HG03457 (cell line): ENCODE measurements around the gene INPP5K.
"Not testable (repeated sequence)": the region's sequence is repeated elsewhere in the genome, so short reads cannot be mapped to it uniquely, and the experiment has no call there.

Experiments
- ATAC-seq: cut with Tn5 transposase; IDR thresholded peaks from one replicate; pipeline ENCODE4 v1.9.1; 2021; ENCODE audit warnings: moderate number of reproducible peaks; ENCODE audit not compliant: unreplicated experiment

INPP5K gene

DNA sequence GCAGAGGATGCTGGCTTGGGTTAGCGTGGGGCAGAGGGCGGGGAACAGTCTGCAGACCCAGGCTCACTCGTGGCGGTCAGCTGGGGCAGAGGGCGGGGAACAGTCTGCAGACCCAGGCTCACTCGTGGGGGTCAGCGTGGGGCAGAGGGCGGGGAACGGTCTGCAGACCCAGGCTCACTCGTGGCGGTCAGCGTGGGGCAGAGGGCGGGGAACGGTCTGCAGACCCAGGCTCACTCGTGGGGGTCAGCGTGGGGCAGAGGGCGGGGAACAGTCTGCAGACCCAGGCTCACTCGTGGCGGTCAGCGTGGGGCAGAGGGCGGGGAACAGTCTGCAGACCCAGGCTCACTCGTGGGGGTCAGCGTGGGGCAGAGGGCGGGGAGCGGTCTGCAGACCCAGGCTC is 7.7 kb downstream of the INPP5K start:
- ATAC-seq = not testable (repeated sequence)

DNA sequence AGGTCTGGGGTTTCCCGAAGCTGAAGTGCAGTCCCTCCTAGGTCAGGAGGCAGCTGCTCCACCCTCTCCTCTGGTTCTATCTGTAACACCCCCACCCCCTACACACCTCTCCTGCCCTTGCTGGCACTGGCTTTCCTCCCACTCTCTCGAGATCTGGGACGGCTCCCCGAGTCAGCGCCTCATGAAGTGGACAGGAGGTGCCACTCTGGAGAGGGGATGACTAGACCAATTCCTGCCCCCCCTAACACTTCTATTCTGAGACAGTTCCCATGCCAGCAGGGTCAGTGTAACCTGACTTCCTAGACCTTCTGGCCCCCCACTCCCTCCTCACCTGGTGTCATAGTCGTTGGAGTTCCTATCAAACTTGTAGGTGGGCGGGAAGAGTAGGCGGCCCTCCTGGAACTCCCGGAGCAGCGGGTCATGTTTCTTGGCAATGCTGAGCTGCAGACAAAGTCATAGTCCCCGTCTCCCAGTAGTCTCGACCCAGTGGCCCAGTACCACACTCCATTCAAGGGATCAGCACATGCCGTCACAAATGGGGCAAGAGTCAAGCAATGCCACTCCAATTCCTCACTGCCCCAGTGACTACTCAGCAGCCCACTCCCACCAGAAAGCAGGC is 9.7 kb downstream of the INPP5K start:
- no peak for ATAC-seq

DNA sequence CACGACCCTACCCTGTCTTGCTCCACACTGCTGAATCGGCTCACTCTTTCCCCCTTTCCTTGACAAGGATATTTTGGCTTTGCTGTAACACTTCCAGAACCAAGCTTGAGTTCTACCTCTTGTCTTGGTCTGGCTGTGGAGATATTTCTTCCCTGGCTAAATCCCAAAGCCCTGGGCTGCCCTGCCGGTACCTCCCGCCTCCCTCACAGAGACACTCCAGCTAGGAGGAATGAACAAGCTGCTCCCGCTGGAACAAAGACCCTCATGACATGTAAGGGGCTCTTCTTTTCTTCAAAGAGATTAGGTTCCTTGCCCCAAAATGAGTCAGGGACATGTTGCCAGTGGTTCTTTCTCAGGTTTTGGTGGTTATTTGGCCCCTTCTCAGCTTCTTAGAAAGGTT is 10.8 kb downstream of the INPP5K start:
- ATAC-seq = no peak

DNA sequence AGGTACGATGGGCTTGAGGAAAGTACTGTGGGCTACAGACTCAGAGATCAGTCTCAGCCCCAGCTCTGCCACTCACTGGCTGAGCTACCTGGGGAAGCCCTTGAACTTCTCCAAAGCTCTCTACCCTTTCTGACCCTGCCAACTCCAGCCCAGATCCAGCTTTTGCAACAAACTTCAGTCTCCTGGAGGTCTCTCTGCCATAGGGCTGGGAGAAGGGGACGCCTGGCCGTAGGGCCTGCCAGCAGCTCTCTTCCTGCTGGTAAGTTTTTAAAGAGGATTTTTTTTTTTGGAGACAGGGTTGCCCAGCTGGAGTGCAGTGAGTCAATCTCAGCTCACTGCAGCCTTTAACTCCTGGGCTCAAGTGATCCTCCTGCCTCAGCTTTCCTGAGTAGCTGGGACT is 11.5 kb downstream of the INPP5K start:
- no peak for ATAC-seq

DNA sequence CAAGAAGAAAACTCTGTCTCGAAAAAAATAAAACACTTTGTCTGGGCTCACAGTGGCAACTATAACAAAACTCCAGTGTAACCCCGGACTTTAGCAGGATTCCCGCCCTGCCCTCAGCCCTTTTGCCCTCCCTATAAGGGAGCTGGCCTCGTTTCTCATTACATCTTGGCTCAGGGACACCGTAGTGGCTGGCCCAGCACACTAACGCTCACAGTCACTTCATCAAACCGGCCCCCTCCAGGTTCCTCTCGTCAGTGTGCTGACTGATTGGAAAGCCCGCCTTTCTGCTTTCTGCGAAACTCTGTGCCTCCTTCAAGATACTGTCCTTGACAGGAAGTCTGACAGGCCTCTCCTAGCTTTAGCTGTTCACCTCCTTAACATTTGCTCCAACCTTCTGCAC is 12.7 kb downstream of the INPP5K start:
- ATAC-seq = no peak

DNA sequence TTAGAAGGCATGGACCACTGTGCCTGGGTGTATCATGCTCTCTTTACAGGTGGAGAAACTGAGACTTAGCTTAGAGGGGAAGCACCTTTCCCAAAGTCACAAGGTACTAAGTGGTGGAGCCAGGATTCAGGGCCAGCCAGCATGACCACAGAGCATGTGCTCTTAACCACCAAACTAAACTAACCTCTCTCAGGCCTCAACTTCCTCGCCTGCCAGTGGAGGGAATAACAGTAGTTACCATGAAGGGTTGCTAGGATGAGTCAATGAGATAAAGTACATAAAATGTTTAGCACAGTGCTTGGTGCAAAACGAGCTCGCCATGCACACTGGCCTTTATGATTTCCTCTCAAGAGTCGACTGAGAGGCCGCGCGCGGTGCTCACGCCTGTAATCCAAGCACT is 17.5 kb downstream of the INPP5K start:
- no peak for ATAC-seq

DNA sequence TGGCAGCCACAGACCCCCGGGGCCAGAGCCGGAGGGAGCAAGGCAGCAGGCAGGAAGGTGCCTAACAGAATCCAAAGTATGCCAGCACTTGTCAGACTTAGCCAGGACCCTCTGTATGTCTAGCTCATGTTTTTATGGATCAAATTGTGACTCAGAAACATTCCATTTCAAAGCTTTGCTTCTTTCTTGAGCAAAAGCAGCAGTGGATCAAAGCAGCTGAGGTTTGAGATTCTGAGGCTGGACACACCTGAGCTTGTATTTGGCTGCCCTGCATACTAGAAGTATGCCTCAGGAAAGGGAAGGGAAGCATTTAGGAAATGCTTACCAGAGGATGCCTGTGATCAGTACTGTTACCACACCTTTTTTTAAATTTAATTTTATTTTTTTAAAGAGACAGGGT is 18.2 kb downstream of the INPP5K start:
- ATAC-seq = no peak

DNA sequence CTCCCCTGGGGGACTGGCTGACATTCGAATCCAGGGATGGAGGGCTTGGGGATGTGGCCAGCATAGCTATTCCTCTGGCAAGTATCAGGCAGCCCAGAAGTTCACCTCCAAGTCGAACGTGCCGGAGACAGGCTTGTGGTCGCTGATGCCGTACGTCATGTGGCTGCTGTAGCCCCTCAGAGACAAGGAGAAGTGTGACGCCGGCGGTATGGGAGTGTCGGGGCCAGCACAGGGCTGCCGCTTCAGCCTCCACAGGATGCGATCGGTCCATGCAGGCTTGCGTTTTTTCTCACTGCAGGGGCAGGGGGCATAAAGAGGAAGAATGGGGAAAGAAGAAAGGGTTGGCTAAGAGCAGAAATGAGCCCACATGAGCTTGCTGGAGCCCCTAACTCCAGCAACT is 18.6 kb downstream of the INPP5K start:
- no peak for ATAC-seq

DNA sequence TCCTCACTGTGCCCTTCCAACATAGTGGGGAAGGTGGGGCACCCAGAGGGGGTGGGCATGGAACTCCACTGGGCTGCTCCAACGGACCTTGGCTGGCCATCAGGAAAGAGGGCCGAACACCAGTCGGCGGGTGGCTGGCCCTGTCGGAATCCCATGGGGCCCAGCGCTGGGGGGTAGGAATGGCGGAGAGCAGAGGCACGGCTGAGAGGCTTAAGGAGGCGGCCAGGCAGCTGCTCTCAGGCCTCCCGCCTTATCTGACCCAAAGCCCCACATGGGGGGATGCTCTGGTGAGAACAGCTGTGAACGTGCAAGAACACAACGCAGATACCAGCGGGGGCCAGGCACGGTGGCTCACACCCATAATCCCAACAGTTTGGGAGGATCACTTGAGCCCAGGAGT is 19.5 kb downstream of the INPP5K start:
- ATAC-seq = no peak

DNA sequence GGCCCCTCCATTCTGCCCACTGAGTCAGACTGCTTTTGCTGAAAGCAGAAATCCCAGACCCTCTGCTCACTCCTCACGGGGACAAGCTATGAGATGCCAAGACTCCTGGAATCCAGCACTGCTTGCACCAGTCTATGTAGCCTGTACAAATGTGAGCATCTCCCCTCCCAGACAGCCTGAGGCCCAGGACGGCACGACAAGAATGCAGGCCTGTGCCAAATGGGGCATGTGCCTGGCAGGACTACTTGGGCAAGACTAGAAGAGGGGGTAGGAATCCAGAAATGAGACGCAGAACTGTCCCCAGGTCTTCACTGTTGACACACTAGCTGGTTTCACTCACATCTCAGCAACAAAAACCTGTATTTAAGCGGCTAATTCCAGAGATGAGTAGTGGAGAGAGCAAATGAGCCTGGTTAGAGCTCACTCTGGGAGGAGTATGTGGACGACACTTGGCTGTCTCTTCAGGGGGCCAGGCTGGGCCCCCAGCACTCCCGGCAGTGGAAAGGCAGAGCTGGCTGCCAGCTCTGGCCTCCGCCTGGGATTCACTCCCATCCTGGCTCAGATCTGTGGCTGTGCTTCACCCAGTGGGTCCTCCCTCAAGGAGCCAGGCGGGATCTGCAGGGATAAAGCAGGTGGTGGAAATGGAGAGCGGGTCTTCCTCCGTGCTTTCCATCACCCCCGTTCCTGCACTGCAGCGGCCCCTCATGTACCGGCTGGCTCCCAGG is 21.0 kb downstream of the INPP5K start:
- no peak for ATAC-seq

DNA sequence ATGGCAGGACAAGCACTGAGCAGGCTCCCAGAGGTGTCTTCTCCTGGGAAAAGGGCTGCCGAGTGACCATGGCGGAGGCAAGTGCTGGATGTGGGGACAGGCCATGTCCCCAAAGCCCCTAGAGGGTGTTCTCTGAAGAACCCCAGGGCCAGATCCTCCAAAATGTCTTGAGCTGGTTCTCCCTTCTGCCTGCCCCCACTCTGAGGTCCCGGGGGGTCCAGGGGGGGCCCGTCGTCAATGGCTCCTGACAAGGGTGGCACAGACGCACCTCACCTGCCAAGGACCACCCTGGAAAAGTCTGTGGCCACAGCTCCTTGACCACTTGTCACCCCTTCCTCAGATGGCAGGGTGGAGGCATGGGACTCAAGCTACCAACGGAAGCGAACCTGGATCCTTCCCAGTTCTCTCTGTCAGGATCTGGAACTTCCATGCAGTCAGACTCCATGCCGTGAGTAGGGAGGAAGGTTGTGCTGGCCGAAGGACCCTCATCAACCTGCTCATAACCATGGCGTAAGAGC is 21.6 kb downstream of the INPP5K start:
- no peak for ATAC-seq

DNA sequence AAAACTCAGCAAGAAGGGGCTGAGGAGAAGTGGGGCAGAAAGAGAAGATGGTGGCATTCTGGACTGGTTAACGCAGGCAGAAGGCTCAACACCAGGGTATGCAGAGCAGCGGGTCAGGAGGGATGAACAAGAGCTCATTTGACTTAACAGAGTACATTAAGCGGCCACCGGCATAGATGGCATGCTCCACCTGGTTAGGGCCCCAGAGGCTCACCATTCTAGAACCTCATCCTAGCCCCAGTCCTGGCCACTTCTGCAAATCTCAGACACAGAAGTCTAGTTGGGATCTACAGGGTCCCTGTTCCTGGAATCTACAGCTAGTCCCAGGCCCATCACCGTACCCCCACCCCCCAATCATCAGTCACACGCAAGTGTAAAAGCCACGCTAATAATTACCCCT is 22.2 kb downstream of the INPP5K start:
- ATAC-seq = no peak

DNA sequence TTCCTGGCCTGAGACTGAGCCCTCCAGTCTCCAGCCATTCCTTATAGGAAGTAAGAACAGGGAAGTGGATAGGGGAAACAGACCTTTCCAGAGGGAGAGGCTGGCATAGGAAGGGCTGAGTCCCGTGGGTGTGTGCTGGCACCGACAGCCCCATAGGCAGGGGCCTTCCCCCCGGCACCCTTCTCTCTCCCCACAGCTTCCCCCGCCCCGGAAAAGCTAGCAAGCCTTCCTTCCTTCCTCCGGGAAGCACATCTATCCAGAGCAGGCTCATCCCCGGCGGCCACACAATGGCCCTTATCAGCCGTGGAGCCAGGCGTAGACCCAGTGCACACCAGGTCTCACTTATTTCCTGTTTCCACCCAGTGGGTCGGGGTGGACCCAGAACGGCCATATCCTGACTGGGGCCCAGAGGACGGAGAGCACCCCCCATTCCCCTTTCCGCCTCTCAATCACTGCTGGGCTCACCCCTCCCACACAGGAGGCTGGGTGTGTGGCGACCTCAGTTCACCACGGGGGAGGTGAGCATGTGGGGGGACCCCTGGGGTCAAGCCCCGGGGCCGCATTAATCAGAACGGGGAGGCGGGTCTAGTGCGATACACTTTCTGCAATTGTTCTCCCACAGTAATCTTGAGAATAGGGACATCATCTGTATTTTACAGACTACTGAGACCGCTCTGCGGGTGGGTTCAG is 23.0 kb downstream of the INPP5K start:
- ATAC-seq = no peak

DNA sequence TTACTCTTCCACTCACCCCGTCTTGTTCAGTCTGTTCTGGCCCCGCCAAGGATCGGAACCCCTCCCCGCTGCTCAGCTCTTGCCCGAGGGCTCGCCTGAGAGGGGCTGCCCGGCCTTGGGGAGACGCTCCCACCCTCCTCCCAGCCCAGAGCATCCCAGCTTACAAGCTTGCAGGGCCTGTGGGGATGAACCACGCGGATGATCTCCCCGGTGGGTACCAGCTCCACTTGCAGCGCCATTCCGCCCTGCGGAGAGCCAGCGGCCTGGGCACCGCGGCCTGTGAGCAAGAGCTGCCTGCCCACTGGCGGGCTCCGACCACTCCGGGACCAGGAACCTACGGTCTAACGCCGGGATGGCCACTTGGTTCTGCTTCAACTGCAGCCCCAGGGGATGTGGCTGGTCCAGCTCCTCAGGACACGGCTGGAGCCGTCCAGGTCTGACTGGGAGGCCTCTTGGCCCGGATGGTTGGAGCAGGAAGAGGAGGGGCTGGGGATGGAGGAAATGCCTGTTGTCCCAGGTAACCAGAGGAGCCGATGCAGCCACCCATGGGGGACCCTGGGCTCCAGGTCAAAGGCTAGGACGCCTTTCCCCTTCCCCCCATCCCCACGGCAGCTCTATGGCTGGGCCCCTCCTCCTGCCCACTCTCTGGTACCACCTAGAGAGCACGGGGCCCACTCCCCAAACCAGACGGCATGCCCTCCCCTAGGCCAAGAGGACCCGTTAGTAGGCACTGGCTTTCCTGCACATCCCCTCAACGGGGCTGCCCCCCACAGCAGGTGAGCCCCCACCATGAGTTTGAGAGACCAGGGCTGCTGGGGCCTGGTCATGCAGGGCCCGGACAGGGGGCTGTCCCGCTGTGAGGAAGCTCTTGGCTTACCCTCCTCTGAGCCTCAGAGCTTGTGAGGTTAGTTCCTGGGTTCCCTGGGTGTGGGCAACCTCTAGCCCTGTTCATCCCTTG is 23.9 kb downstream of the INPP5K start, which contains the start of gene MYO1C:
MYO1C (minus strand) TSS at position 438 of the 958 bp plus-strand sequence; CDS start at position 239, 199 bp downstream.
- no peak for ATAC-seq

DNA sequence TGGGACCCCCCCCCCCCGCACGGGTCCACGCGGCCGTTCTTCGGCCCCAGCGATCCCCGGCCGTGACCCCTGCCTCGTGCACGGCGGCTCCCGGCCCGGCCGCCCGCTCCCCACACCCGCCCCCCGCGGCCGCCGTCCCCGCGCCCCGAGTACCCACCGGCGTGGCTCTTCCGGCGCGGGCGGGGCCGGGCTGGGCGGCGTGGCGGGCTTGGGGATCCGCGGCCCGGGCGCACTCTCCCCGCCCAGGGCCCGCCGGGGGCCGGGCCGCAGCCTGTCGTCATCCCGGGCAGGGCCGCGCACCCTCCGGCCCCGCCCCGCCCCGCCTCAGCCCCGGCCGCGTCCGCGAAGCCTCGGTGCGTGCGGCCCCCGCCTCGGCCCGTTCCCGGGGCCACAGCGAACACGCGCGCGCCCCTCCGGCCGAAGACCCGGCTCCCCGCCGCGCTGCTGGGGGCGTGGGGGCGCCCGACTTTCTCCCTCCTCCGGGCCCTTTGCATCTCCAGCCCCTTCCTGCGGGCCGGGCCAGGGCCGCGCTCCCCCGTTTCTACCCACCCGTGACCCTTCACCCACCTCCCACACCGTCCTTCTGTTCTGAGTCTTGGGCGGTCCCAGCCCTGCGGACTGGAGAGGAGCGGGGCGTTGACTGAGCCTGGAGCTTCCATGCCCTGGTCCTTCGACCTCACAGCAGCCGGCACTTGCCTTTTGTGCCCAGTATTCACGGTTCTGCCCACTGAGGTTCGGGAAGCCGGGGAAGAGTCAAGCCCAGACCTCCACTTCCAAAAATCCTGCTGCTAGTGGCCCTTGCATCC is 24.8 kb downstream of the INPP5K start:
- ATAC-seq = no peak

DNA sequence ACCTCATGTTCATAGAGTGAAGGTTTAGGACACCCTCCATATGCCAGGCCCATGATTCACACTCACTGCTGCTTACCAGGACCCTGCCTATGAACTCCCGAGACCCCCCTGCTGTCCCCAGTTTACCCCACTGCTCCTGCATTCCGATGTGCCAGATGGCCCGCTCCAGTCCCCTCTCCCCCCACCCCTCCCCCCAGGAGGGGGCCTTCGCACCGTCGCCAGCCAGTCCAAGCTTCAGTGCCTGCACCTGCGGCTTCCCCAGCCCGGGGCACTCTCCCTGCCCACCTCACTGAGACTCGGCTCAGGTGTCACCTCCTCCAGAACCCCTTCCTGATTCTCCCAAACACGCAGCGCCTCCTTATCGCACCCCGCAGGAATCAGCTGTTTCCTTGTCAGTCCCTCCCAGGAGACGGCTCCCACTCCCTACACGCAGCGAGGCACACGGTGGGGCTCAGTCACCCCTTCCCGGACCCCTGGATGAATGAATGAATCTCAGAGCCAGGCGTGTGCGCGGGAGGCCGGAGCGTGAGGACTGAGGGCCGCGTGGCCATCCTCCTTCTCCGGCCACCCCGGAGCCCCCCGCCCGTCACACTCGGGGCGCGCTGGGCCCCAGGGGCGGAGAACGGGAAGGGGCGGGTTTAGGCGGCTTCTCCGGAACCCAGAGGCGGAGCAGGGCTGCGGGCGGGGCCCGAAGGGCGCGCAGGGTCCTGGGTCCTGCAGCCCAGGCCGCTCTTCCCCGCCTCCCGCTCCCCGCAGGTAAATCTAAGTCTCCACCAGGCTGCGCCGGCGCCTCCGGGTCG is 25.6 kb downstream of the INPP5K start:
- no peak for ATAC-seq

DNA sequence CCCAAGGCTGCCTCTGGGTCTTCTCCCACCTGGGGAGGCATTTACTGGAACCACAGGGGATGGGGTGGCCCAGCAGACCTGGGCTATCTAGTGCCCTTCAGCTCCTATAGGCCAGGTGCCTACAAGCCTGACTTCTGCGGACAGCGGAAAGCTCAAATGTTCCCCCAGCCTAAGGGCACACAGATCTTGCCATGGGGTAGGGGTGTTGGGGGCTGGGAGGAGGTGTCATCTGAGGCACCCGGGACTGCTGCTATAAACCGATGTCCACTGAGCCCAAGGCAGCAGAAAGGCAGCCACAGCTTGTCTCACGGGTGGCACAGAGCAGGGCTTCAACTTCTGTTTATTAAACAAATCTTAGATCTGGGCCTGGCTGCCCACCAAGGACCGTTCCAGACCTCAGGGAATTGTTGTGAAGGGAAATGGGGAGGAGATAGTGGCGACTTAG is 27.6 kb downstream of the INPP5K start:
- ATAC-seq = no peak

DNA sequence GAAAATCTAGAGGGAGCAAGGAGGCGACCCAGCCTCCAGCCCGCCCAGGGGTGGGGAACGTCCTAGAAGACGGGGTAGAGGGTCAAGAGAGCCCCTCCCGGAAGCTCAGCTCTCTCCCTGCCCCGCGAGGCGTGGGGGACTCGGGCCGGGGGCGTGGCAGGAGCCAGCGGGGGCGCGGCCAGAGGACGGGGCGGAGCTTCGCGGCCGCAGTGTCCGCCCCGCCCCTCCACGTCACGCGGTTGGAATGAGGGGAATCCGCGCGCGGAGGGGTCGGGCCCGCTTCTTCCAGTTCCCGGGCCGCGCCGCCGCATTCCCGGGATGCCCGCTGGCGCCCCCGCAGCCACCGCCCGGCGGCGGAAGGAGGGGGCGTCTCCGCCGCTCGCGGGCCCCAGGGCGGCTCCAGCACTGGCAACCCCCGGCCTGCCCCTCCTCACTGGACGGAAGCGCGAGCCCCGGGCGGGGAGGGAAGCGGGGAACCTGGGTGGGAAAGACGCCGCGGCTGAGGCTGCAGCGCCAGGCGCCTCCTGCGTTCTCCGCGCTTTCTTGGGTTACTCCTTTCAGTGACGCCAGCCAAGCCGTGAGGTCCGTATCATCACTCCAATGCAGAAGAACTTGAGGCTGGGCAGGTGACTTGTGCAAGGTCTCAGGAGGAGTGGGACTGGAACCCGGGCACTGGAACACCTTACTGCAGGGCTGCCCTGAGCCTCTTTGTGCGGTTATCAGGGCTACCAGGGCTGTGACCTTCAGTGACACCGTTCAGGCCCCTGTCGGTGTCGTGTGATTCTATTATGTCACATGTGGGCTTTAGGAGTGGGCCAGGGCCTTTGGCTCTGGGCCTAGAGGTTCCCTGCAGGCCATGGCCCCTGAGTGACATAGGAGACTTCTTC is 28.2 kb downstream of the INPP5K start:
- ATAC-seq = no peak
